ENCODE results near the gene BPIFA2. TPM values are rescaled to one million over a fixed set of nuclear protein-coding genes. Genes with fewer than 3 reads are reported as not detected.

BPIFA2 gene
- total and polyA plus RNA-seq, 2 of the 4 experiments (the other 2 are of a cell fraction): not detected

- POLR2A ChIA-PET (ENCODE audit: unreplicated experiment): no interaction called here
- ATAC-seq (ENCODE audit: low read depth): no peak
- H2BK120ac ChIP-seq (ENCODE audit: low read depth, low read length): no peak overlapping the region
These were observed 5.6 kb upstream of the BPIFA2 start for GRCh38 chr20:33162313-33162712.

More at GRCh38 chr20:33162313-33162712, 5.6 kb upstream of the BPIFA2 start:
- H4K91ac ChIP-seq (ENCODE audit: insufficient read depth, low read depth, low read length): no peak overlapping the region
- 53% methylated on average over 4 of the region's 6 CpGs; no CpG with 5 or more reads in 1 of the 2 experiments for WGBS, 2 experiments (ENCODE audit: extremely low coverage in 2 of 2, insufficient read length in 1 of 2)
- CTCF ChIA-PET: no interaction called here
- in situ Hi-C loops (cut with MboI; ENCODE audit: low sequenced_read_pairs) (no loop called here), dilution Hi-C loops (cut with HindIII; ENCODE audit: low sequenced_read_pairs, unreplicated experiment) (no loop called here), intact Hi-C loops (cut with micrococcal nuclease) (no loop called here)
- H3K4me2 ChIP-seq (ENCODE audit: low read depth, low read length): no peak overlapping the region
- no peak overlapping the region for H3K18ac ChIP-seq (ENCODE audit: low read depth, low read length)
- TF ChIP-seq BHLHE40 (IDR thresholded peaks at IDR 0.05; ENCODE audit: low read depth, low read length) (no peak), POLR2A (IDR thresholded peaks at IDR 0.05; ENCODE audit: low read depth, low read length) (no peak), MXI1 (IDR thresholded peaks at IDR 0.05; ENCODE audit: borderline replicate concordance, low read depth, low read length) (no peak), MAFK (IDR thresholded peaks at IDR 0.05; ENCODE audit: low read depth, low read length) (no peak), CTCF (conservative IDR thresholded peaks at IDR 0.05; ENCODE audit: low read depth, low read length) (no peak), SMC3 (IDR thresholded peaks at IDR 0.05; ENCODE audit: low read depth, low read length) (no peak), RFX5 (IDR thresholded peaks at IDR 0.05; ENCODE audit: low read depth, low read length) (no peak), ELK1 (IDR thresholded peaks at IDR 0.05; ENCODE audit: borderline replicate concordance, low read depth, low read length) (no peak), RCOR1 (IDR thresholded peaks at IDR 0.05; ENCODE audit: insufficient replicate concordance, low read length) (no peak), CEBPB (IDR thresholded peaks at IDR 0.05; ENCODE audit: low read depth, low read length) (no peak), FOS (IDR thresholded peaks at IDR 0.05; ENCODE audit: low read depth, low read length) (no peak), CHD1 (IDR thresholded peaks at IDR 0.05; ENCODE audit: low read depth, low read length) (no peak), MAZ (IDR thresholded peaks at IDR 0.05; ENCODE audit: borderline replicate concordance, low read depth, low read length) (no peak), RAD21 (IDR thresholded peaks at IDR 0.05; ENCODE audit: low read length) (no peak), NFE2L2 (IDR thresholded peaks at IDR 0.05; ENCODE audit: low read depth, low read length) (no peak), USF2 (IDR thresholded peaks at IDR 0.05; ENCODE audit: low read depth, low read length) (no peak)
- no peak overlapping the region for H4K5ac ChIP-seq (ENCODE audit: low read depth, low read length)
- no peak overlapping the region for H3K56ac ChIP-seq (ENCODE audit: extremely low read depth, insufficient read depth, low read length)
- no peak overlapping the region for H3K4me3 ChIP-seq (ENCODE audit: insufficient read depth, low read depth, low read length)
- no peak overlapping the region for H2BK15ac ChIP-seq (ENCODE audit: low read depth, low read length)
- no peak overlapping the region for H4K8ac ChIP-seq (ENCODE audit: low read depth in 2 of 2, low read length in 2 of 2)
- no peak for DNase-seq
- H2AK5ac ChIP-seq (ENCODE audit: low read depth, low read length): no peak overlapping the region
- H3K27me3 ChIP-seq (ENCODE audit: control insufficient read depth, insufficient read depth, low read length): peaks cover 2% of the 10 kb centered on the region; the same call in 1 of the 2 replicates
- no peaks in the 10 kb centered on the region for H3K4me1 ChIP-seq (ENCODE audit: control insufficient read depth, insufficient read depth, low read length)
- H3K27ac ChIP-seq (ENCODE audit: insufficient read depth, low read length): no peak overlapping the region
- no peak overlapping the region for H3K4ac ChIP-seq (ENCODE audit: low read depth, low read length)
- H3K36me3 ChIP-seq (ENCODE audit: control insufficient read depth, insufficient read depth, low read length): no peaks in the 10 kb centered on the region
- no peak overlapping the region for H3K23ac ChIP-seq (ENCODE audit: low read depth, low read length)
- no peak overlapping the region for H2AFZ ChIP-seq (replicated peaks; ENCODE audit: low read length, poor library complexity)
- H3K9ac ChIP-seq (ENCODE audit: low read depth, low read length): no peak overlapping the region
- no peak overlapping the region for H3K14ac ChIP-seq (replicated peaks; ENCODE audit: low read depth, low read length)
- no peak overlapping the region for H2AK9ac ChIP-seq (replicated peaks; ENCODE audit: low read depth, low read length, poor library complexity)
- H2BK5ac ChIP-seq (ENCODE audit: low read depth, low read length, poor library complexity, severe bottlenecking): no peak overlapping the region
- no peaks in the 10 kb centered on the region for H4K20me1 ChIP-seq (ENCODE audit: insufficient read depth, low read length)
- H3K9me1 ChIP-seq (ENCODE audit: insufficient read depth, low read length): no peaks in the 10 kb centered on the region
- H2BK20ac ChIP-seq (ENCODE audit: low read depth, low read length): no peak overlapping the region
- no TSS peak for BruUV-seq (replicated peaks)
- no peaks in the 10 kb centered on the region for H3K9me3 ChIP-seq (ENCODE audit: control insufficient read depth, insufficient read depth, low read length)
- H3K79me1 ChIP-seq (ENCODE audit: low read depth in 1 of 2, low read length in 2 of 2): no peaks in the 10 kb centered on the region

Measured in IMR-90 (cell line).